Measurements from ENCODE around the gene GRK5. TPM values are rescaled to one million over a fixed set of nuclear protein-coding genes. Genes with fewer than 3 reads are reported as not detected.
A peak's percentile ranks its signal among the peaks of the same experiment; 100 is the strongest.

The GRK5 gene
- total RNA-seq, 1 donor from 2014 or later, result 1.8 TPM

GRCh38 chr10:119415536-119416503 lies 208.4 kb downstream of the GRK5 start:
- DNase-seq (ENCODE audit: low read depth), result no peak

- peak; percentile 68 for DNase-seq (ENCODE audit: low read depth)
Observed at GRCh38 chr10:119416855-119417254, 209.5 kb downstream of the GRK5 start.

GRCh38 chr10:119417852-119418251 lies 210.5 kb downstream of the GRK5 start:
- no peak for DNase-seq (ENCODE audit: low read depth)

GRCh38 chr10:119418362-119418761 lies 211.0 kb downstream of the GRK5 start:
- DNase-seq (ENCODE audit: low read depth), result peak; percentile 94

GRCh38 chr10:119419931-119420330 lies 212.6 kb downstream of the GRK5 start:
- DNase-seq (ENCODE audit: low read depth), result no peak

GRCh38 chr10:119420950-119421875 lies 213.8 kb downstream of the GRK5 start:
- DNase-seq (ENCODE audit: low read depth), result no peak

GRCh38 chr10:119421891-119422681 lies 214.7 kb downstream of the GRK5 start:
- DNase-seq (ENCODE audit: low read depth), result peak; percentile 69

GRCh38 chr10:119422682-119423509 lies 215.5 kb downstream of the GRK5 start:
- no peak for DNase-seq (ENCODE audit: low read depth)

- DNase-seq (ENCODE audit: low read depth), result no peak
Observed at GRCh38 chr10:119423510-119424257, 216.3 kb downstream of the GRK5 start.

GRCh38 chr10:119424258-119424975 lies 217.0 kb downstream of the GRK5 start:
- DNase-seq (ENCODE audit: low read depth), result no peak

- DNase-seq (ENCODE audit: low read depth), result no peak
Observed at GRCh38 chr10:119425102-119425880, 217.9 kb downstream of the GRK5 start.

- DNase-seq (ENCODE audit: low read depth), result no peak
Observed at GRCh38 chr10:119425881-119426170, 218.5 kb downstream of the GRK5 start.

- DNase-seq (ENCODE audit: low read depth), result no peak
Observed at GRCh38 chr10:119426699-119427098, 219.3 kb downstream of the GRK5 start.

- no peak for DNase-seq (ENCODE audit: low read depth)
Observed at GRCh38 chr10:119427263-119427864, 220.0 kb downstream of the GRK5 start.

- no peak for DNase-seq (ENCODE audit: low read depth)
Observed at GRCh38 chr10:119428789-119429188, 221.4 kb downstream of the GRK5 start.

GRCh38 chr10:119429771-119430170 lies 222.4 kb downstream of the GRK5 start:
- DNase-seq (ENCODE audit: low read depth), result no peak

- DNase-seq (ENCODE audit: low read depth), result peak; percentile 9
Observed at GRCh38 chr10:119431034-119431772, 223.8 kb downstream of the GRK5 start.

Measured in myocyte (in vitro differentiated cells).